HAP-1 (cell line): Measurements from ENCODE around the gene DNM1L.

Experiments used
- DNase-seq, 2 experiments: peaks; one replicate each; pipeline ENCODE4 v3.0.0-alpha.2; 2016 to 2020; ENCODE audit warnings: low spot score in 2 of 2
- H3K27me3 ChIP-seq: fragments of 250-450 bp; sonication (Bioruptor Pico); 2 replicates; pipeline ENCODE4 v1.5.1; 2020; ENCODE audit warnings: low read depth, mild to moderate bottlenecking, moderate library complexity
- H3K36me3 ChIP-seq: fragments of 250-450 bp; sonication (Bioruptor Pico); replicated peaks from 2 replicates; pipeline ENCODE4 v1.5.1; 2020; ENCODE audit warnings: mild to moderate bottlenecking
- H3K4me1 ChIP-seq: fragments of 250-450 bp; sonication (Bioruptor Pico); 2 replicates; pipeline ENCODE4 v1.5.1; 2020; ENCODE audit warnings: mild to moderate bottlenecking
- H3K4me3 ChIP-seq: fragments of 250-450 bp; sonication (Bioruptor Pico); 2 replicates; pipeline ENCODE4 v1.5.1; 2020; ENCODE audit warnings: mild to moderate bottlenecking, moderate library complexity
- H3K9me3 ChIP-seq: fragments of 250-450 bp; sonication (Bioruptor Pico); 2 replicates; pipeline ENCODE4 v1.5.1; 2020; ENCODE audit warnings: mild to moderate bottlenecking, moderate library complexity
- in situ Hi-C: fragments of 300-500 bp; cut with MboI; formaldehyde crosslinking; loops from 3 replicates; pipeline ENCODE4 v1.14.3; 2020; ENCODE audit warnings: low sequenced_read_pairs, inconsistent platforms, mixed read lengths

DNM1L gene

DNA sequence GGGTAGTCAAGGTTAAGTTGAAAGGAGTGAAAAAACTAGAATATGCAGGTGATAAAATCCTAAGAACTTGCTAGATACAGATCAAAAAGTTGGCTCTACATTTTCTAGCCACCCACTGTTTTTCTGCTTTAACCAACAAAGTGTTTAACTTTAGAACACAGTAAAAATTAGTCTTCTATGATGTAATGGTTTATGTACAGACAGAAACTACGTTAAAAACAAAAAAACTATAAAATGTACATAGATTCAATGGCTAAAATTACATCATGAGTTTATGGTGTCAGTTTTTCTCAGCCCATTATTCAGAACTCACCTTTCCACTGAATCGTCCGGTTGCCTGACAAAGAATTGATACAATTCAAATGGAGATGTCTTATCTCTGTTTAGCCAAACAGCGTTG lies 74.5 kb downstream of the DNM1L start:
- peaks cover 12% of the 10 kb centered on the region for H3K4me1 ChIP-seq
- H3K9me3 ChIP-seq, result no peaks in the 10 kb centered on the region
- peaks cover 48% of the 10 kb centered on the region for H3K36me3 ChIP-seq
- no peak for DNase-seq
- peak overlapping the region; percentile 96 for H3K4me3 ChIP-seq
- in situ Hi-C loops, result loop anchor here (10.0 to 25.0 kb wide), 2 partner anchors 151 to 859 kb away; no protein-coding TSS in a partner anchor
- no peaks in the 10 kb centered on the region for H3K27me3 ChIP-seq

DNA sequence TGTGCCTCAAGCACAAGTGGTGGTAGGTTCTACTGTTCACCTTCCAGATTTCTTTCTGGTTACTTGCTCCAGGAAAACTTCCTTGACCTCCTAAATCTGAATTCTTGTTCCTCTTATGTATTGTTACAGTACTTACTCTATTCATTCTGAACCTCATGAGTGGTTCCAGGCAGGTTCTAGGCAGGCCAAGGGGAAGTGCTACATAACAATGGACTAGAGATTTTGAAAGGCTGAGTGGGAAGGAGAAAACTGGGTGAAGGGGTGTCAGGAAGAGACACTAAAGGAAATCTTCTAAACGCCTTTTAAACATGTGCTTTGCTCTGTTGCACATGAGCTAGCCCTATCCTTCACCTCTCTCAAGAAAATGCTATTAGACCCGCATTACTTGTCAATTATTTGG lies 75.0 kb downstream of the DNM1L start:
- peak; percentile 38 to 60 for DNase-seq
- in situ Hi-C loops, result loop anchor here (10.0 to 25.0 kb wide), 2 partner anchors 151 to 858 kb away; no protein-coding TSS in a partner anchor
- Histone ChIP-seq H3K36me3 (peaks cover 42% of the 10 kb centered on the region), H3K4me3 (peak overlapping the region; percentile 96), H3K4me1 (peaks cover 12% of the 10 kb centered on the region), H3K27me3 (no peaks in the 10 kb centered on the region), H3K9me3 (no peaks in the 10 kb centered on the region)

- Histone ChIP-seq H3K36me3 (peaks cover 32% of the 10 kb centered on the region), H3K4me3 (peak overlapping the region; percentile 96), H3K4me1 (peaks cover 12% of the 10 kb centered on the region), H3K27me3 (peaks cover 2% of the 10 kb centered on the region; the same call in 1 of the 2 replicates), H3K9me3 (no peaks in the 10 kb centered on the region)
- DNase-seq, result peak; percentile 66 to 93
- in situ Hi-C loops, result loop anchor here (5.0 to 25.0 kb wide), 3 partner anchors 150 to 1267 kb away; partner anchors contain the start of gene ALG10
Observed at GRCh38 chr12:32755051-32755653, 76.1 kb downstream of the DNM1L start.

DNA sequence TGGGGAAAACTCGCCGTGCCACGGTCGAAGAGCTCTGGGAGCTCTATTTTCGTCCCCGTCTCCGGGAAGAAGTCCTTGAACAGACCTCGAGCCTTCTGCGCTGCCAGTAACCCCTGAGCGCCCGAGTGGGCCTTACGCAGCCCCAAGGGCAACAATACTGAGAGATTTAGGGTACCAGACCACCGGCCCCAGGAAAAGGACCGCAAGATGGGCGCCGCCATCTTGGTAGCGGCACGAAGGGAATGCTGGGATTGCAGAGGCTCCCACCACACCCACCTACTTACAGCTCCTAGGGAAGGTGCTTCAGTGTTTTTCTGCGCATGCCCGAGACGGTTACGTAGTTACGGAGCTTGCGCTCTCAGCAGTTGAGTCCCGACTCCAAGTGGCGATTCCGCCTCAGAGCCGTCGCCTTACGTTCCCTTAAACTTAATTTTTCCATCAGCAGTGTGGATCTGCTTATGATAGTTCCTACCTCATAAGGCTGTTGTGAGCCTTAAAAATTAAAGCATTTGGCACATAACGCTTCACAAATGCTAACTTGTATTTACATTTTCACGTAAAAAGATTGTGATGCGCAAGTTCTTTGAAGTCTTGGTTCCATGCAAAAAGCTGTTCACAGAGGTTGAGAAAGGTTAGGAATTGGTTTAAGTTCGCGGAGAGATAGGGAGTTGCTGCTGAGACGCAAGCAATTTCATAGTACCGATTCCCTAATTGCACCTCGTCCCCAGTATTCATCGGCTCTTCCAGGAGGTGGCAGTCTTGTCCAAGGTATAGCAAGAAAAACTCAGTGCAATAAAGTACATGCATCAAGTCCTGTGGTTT lies 76.8 kb downstream of the DNM1L start, which contains the start of gene YARS2:
YARS2 (minus strand) TSS at position 244 of the 822 bp plus-strand sequence; CDS start at position 221, 23 bp downstream.
- Histone ChIP-seq H3K9me3 (no peaks in the 10 kb centered on the region), H3K36me3 (peaks cover 25% of the 10 kb centered on the region), H3K4me1 (peaks cover 12% of the 10 kb centered on the region), H3K4me3 (peak within 1 kb of the TSS; percentile 96), H3K27me3 (peaks cover 5% of the 10 kb centered on the region; the same call in 1 of the 2 replicates)
- peak; percentile 96 to 98 for DNase-seq
- in situ Hi-C loops, result loop anchor here (5.0 to 25.0 kb wide), 3 partner anchors 149 to 1266 kb away; partner anchors contain the start of gene ALG10

GRCh38 chr12:32756476-32757066 lies 77.5 kb downstream of the DNM1L start:
- Histone ChIP-seq H3K36me3 (peaks cover 20% of the 10 kb centered on the region), H3K4me1 (peaks cover 12% of the 10 kb centered on the region), H3K4me3 (peak overlapping the region; percentile 96; the same call in 1 of the 2 replicates), H3K27me3 (peaks cover 12% of the 10 kb centered on the region), H3K9me3 (no peaks in the 10 kb centered on the region)
- DNase-seq, result peak in 1 of 2 experiments; percentile 15
- in situ Hi-C loops, result loop anchor here (5.0 to 25.0 kb wide), 3 partner anchors 148 to 1266 kb away; partner anchors contain the start of gene ALG10

- Histone ChIP-seq H3K27me3 (peaks cover 17% of the 10 kb centered on the region), H3K9me3 (no peaks in the 10 kb centered on the region), H3K4me3 (no peak overlapping the region), H3K36me3 (peaks cover 14% of the 10 kb centered on the region), H3K4me1 (peaks cover 12% of the 10 kb centered on the region)
- in situ Hi-C loops, result loop anchor here (5.0 to 25.0 kb wide), 3 partner anchors 148 to 1265 kb away; partner anchors contain the start of gene ALG10
- no peak for DNase-seq
Observed at GRCh38 chr12:32757157-32757556, 78.1 kb downstream of the DNM1L start.

- H3K4me1 ChIP-seq, result 0 out of 2 replicates have a peak, but pooled peaks cover 2% of the 10 kb centered on the region
- in situ Hi-C loops, result loop anchor here (10.0 to 25.0 kb wide), 2 partner anchors 173 to 851 kb away; no protein-coding TSS in a partner anchor
- H3K9me3 ChIP-seq, result no peaks in the 10 kb centered on the region
- H3K27me3 ChIP-seq, result peaks cover 24% of the 10 kb centered on the region
- DNase-seq, result no peak
- no peaks in the 10 kb centered on the region for H3K36me3 ChIP-seq
- H3K4me3 ChIP-seq, result no peak overlapping the region
Observed at GRCh38 chr12:32761716-32762115, 82.6 kb downstream of the DNM1L start.

DNA sequence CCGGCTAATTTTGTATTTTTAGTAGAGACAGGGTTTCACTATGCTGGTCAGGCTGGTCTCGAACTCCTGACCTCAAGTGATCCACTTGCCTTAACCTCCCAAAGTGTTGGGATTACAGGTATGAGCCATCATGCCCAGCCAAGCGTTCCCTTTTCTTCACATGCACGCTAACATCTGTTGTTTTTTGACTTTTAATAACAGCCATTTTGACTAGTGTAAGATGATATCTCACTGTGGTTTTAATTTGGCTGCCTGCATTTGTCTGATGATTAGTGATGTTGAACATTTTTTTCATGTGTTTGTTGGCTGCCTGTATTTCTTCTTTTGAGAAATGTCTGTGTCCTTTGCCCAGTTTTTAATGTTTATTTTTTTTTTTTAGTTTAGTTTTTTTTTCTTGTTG lies 86.8 kb downstream of the DNM1L start:
- H3K27me3 ChIP-seq, result peaks cover 26% of the 10 kb centered on the region
- in situ Hi-C loops, result loop anchor here (10.0 to 25.0 kb wide), 2 partner anchors 169 to 846 kb away; no protein-coding TSS in a partner anchor
- H3K9me3 ChIP-seq, result no peaks in the 10 kb centered on the region
- no peaks in the 10 kb centered on the region for H3K36me3 ChIP-seq
- no peak for DNase-seq
- H3K4me3 ChIP-seq, result no peak overlapping the region
- H3K4me1 ChIP-seq, result no peaks in the 10 kb centered on the region

- no peak overlapping the region for H3K4me3 ChIP-seq
- no peaks in the 10 kb centered on the region for H3K9me3 ChIP-seq
- no peaks in the 10 kb centered on the region for H3K4me1 ChIP-seq
- in situ Hi-C loops, result loop anchor here (10.0 to 25.0 kb wide), 2 partner anchors 166 to 844 kb away; no protein-coding TSS in a partner anchor
- DNase-seq, result no peak
- no peaks in the 10 kb centered on the region for H3K36me3 ChIP-seq
- peaks cover 14% of the 10 kb centered on the region for H3K27me3 ChIP-seq
Observed at GRCh38 chr12:32768518-32768917, 89.4 kb downstream of the DNM1L start.

GRCh38 chr12:32770141-32770540 lies 91.0 kb downstream of the DNM1L start:
- Histone ChIP-seq H3K4me1 (no peaks in the 10 kb centered on the region), H3K4me3 (no peak overlapping the region), H3K36me3 (no peaks in the 10 kb centered on the region), H3K27me3 (peaks cover 14% of the 10 kb centered on the region), H3K9me3 (no peaks in the 10 kb centered on the region)
- DNase-seq, result no peak
- in situ Hi-C loops, result loop anchor here (25.0 kb wide), 1 partner anchor 842 kb away; no protein-coding TSS in a partner anchor

GRCh38 chr12:32773691-32774090 lies 94.6 kb downstream of the DNM1L start:
- H3K36me3 ChIP-seq, result no peaks in the 10 kb centered on the region
- H3K9me3 ChIP-seq, result no peaks in the 10 kb centered on the region
- in situ Hi-C loops, result loop anchor here (25.0 kb wide), 1 partner anchor 839 kb away; no protein-coding TSS in a partner anchor
- H3K4me1 ChIP-seq, result no peaks in the 10 kb centered on the region
- DNase-seq, result no peak
- no peak overlapping the region for H3K4me3 ChIP-seq
- peaks cover 9% of the 10 kb centered on the region for H3K27me3 ChIP-seq

- in situ Hi-C loops, result no loop called here
- no peaks in the 10 kb centered on the region for H3K9me3 ChIP-seq
- no peaks in the 10 kb centered on the region for H3K4me1 ChIP-seq
- no peak for DNase-seq
- no peaks in the 10 kb centered on the region for H3K36me3 ChIP-seq
- H3K4me3 ChIP-seq, result no peak overlapping the region
- H3K27me3 ChIP-seq, result peaks cover 4% of the 10 kb centered on the region
Observed at GRCh38 chr12:32776258-32776657, 97.2 kb downstream of the DNM1L start.

- Histone ChIP-seq H3K36me3 (no peaks in the 10 kb centered on the region), H3K4me1 (no peaks in the 10 kb centered on the region), H3K9me3 (no peaks in the 10 kb centered on the region), H3K27me3 (peaks cover 4% of the 10 kb centered on the region), H3K4me3 (no peak overlapping the region)
- in situ Hi-C loops, result no loop called here
- no peak for DNase-seq
Observed at GRCh38 chr12:32777159-32777558, 98.1 kb downstream of the DNM1L start.
